Tibial nerve (tissue), 4 donors: ENCODE results near the gene AAMP. TPM values are rescaled to one million over a fixed set of nuclear protein-coding genes. Genes with fewer than 3 reads are reported as not detected.
A peak's percentile ranks its signal among the peaks of the same experiment; 100 is the strongest.

Experiments used
- DNase-seq, 2 donors: peaks; one replicate each; pipeline ENCODE4 v3.0.0-alpha.2; 2019; ENCODE audit warnings: low spot score in 2 of 2
- H3K27ac ChIP-seq, 4 donors: fragments of 200-600 bp; sonication (generic) in 3 of 4; one replicate each; pipeline ENCODE4 v1.5.1; 2017 to 2019; ENCODE audit warnings: mild to moderate bottlenecking in 1 of 4
- H3K27me3 ChIP-seq, 2 donors: fragments of 200-600 bp; sonication (generic) in 1 of 2; one replicate each; pipeline versions ENCODE4 v1.5.1 to v1.6.0; 2017 to 2019
- H3K36me3 ChIP-seq, 3 donors: fragments of 200-600 bp; sonication (generic); one replicate each; pipeline ENCODE4 v1.5.1; 2018 to 2019
- H3K4me1 ChIP-seq, 4 donors: fragments of 200-600 bp; sonication (generic) in 3 of 4; one replicate each; pipeline ENCODE4 v1.5.1; 2017 to 2019
- H3K4me3 ChIP-seq, 4 donors: fragments of 200-600 bp; sonication (generic) in 3 of 4; one replicate each; pipeline ENCODE4 v1.5.1; 2017 to 2019; ENCODE audit warnings: mild to moderate bottlenecking in 1 of 4, moderate library complexity in 1 of 4
- H3K9me3 ChIP-seq, 4 donors: fragments of 200-600 bp; sonication (generic) in 3 of 4; one replicate each; pipeline ENCODE4 v1.5.1; 2017 to 2019
- EP300 ChIP-seq, 2 donors: sonication (generic); formaldehyde crosslinking; IDR thresholded peaks; one replicate each; pipeline ENCODE4 v1.6.1; 2017; ENCODE audit warnings: antibody characterized with exemption in 2 of 2, mild to moderate bottlenecking in 1 of 2
- POLR2A ChIP-seq, 2 donors: fragments of 450-650 bp; IDR thresholded peaks; one replicate each; pipeline ENCODE4 v1.6.1; 2017; ENCODE audit warnings: antibody characterized with exemption in 2 of 2, mild to moderate bottlenecking in 2 of 2, moderate library complexity in 2 of 2
- WGBS, 2 donors: methylation state at CpG; one replicate each; pipeline ENCODE4 v1.1.5; 2018; 5-methylcytosine and 5-hydroxymethylcytosine counted together
- total RNA-seq, 4 donors: library from RNA; depleted of rRNA; stranded (reverse); fragments of >200 nt; gene quantifications; one replicate each; pipeline ENCODE4 v1.1.0, GENCODE V29; 2016
- TF ChIP-seq, protein P1 (sequence below), 5 experiments: fragments of 200-600 bp in 3 of 5; fragments of 450-650 bp in 2 of 5; sonication (generic) in 3 of 5; IDR thresholded peaks; one replicate each; pipeline ENCODE4 v1.5.1; 2016 to 2019; ENCODE audit warnings: antibody characterized with exemption in 5 of 5, mild to moderate bottlenecking in 3 of 5, moderate library complexity in 2 of 5

The AAMP gene
- total RNA-seq, 4 donors from 2014 or later, result 111 to 179 (median 143) TPM

DNA sequence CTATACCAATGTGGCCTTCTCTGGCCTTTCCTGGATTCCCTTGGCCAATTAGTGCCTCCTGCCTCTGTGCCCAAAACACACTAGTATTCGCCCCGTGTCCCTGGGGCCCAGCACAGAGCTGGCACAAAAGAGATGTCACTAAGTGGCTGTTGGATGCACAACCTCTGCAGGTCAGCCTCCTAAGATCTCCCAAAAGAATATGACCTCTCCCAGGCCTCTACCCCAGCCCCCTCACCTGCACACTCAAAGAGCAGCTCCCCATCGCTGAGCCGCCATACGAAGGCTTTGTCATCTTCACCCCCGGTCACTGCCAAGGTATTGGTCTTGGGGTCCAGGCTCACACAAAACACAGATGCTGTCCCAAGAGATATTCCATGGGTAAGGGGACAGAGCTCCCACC is 2.7 kb downstream of the AAMP start:
- no peak for DNase-seq
- Histone ChIP-seq H3K4me3 (no peak overlapping the region), H3K27me3 (no peaks in the 10 kb centered on the region), H3K36me3 (peaks cover 0 to 57% (median 5%) of the 10 kb centered on the region in 3 donors), H3K27ac (no peak overlapping the region), H3K4me1 (peaks cover 5 to 59% (median 34%) of the 10 kb centered on the region in 4 donors), H3K9me3 (no peaks in the 10 kb centered on the region)
- TF ChIP-seq POLR2A (IDR thresholded peaks at IDR 0.05) (no peak), EP300 (IDR thresholded peaks at IDR 0.05) (no peak)
- TF ChIP-seq, protein P1, sequence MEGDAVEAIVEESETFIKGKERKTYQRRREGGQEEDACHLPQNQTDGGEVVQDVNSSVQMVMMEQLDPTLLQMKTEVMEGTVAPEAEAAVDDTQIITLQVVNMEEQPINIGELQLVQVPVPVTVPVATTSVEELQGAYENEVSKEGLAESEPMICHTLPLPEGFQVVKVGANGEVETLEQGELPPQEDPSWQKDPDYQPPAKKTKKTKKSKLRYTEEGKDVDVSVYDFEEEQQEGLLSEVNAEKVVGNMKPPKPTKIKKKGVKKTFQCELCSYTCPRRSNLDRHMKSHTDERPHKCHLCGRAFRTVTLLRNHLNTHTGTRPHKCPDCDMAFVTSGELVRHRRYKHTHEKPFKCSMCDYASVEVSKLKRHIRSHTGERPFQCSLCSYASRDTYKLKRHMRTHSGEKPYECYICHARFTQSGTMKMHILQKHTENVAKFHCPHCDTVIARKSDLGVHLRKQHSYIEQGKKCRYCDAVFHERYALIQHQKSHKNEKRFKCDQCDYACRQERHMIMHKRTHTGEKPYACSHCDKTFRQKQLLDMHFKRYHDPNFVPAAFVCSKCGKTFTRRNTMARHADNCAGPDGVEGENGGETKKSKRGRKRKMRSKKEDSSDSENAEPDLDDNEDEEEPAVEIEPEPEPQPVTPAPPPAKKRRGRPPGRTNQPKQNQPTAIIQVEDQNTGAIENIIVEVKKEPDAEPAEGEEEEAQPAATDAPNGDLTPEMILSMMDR (IDR thresholded peaks at IDR 0.05), result no peak
- WGBS, 2 donors, result 93 to 95% methylated on average over 6 of the region's 6 CpGs

- H3K36me3 ChIP-seq, result peaks cover 0 to 57% (median 5%) of the 10 kb centered on the region in 3 donors
- no peaks in the 10 kb centered on the region for H3K9me3 ChIP-seq
- 85 to 91% methylated on average over 11 to 12 of the region's 15 CpGs for WGBS, 2 donors
- DNase-seq, result peak in 1 of 2 donors; percentile 6
- TF ChIP-seq, protein P1 (IDR thresholded peaks at IDR 0.05), result no peak
- no peak for TF ChIP-seq EP300 (IDR thresholded peaks at IDR 0.05)
- TF ChIP-seq POLR2A (IDR thresholded peaks at IDR 0.05), result no peak
- peaks cover 5 to 59% (median 33%) of the 10 kb centered on the region in 4 donors for H3K4me1 ChIP-seq
- no peak overlapping the region for H3K27ac ChIP-seq
- no peaks in the 10 kb centered on the region for H3K27me3 ChIP-seq
- no peak overlapping the region for H3K4me3 ChIP-seq
Observed at GRCh38 chr2:218266316-218266979, 3.5 kb downstream of the AAMP start.

DNA sequence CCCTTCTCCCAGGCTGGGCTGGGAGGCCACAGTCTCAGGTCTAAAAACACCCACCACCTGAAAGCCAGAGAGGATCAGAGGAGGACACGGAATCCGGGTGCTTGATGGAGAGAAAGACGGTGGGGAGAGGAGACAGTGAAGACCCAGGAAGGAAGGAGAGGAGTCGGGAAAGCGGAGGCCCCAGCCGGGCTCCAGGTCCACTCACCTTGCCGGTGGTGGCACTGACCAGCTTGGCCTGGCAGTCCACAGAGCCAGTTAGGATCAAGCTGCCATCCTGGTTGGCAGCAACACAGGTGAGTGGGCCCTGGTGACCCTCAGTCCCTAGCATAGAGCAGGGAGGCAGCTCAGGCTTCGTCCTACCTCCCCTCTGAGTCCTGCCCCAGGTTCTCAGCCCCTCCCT is 4.3 kb downstream of the AAMP start:
- no peaks in the 10 kb centered on the region for H3K9me3 ChIP-seq
- DNase-seq, result peak in 1 of 2 donors; percentile 2
- H3K27ac ChIP-seq, result no peak overlapping the region
- peaks cover 5 to 59% (median 34%) of the 10 kb centered on the region in 4 donors for H3K4me1 ChIP-seq
- TF ChIP-seq POLR2A (IDR thresholded peaks at IDR 0.05) (no peak), EP300 (IDR thresholded peaks at IDR 0.05) (no peak)
- TF ChIP-seq, protein P1 (IDR thresholded peaks at IDR 0.05), result no peak
- 88 to 92% methylated on average over 8 of the region's 8 CpGs for WGBS, 2 donors
- no peak overlapping the region for H3K4me3 ChIP-seq
- peaks cover 0 to 57% (median 5%) of the 10 kb centered on the region in 3 donors for H3K36me3 ChIP-seq
- no peaks in the 10 kb centered on the region for H3K27me3 ChIP-seq

GRCh38 chr2:218264773-218265561 is 5.0 kb downstream of the AAMP start:
- peaks cover 0 to 57% (median 5%) of the 10 kb centered on the region in 3 donors for H3K36me3 ChIP-seq
- peak in 1 of 2 donors; percentile 10 for DNase-seq
- peak overlapping the region in 1 of 4 donors; percentile 31 for H3K27ac ChIP-seq
- 81 to 90% methylated on average over 14 to 22 of the region's 22 CpGs for WGBS, 2 donors
- TF ChIP-seq POLR2A (IDR thresholded peaks at IDR 0.05) (no peak), EP300 (IDR thresholded peaks at IDR 0.05) (no peak)
- TF ChIP-seq, protein P1 (IDR thresholded peaks at IDR 0.05), result no peak
- H3K4me1 ChIP-seq, result peaks cover 5 to 65% (median 41%) of the 10 kb centered on the region in 4 donors
- no peaks in the 10 kb centered on the region for H3K9me3 ChIP-seq
- no peak overlapping the region for H3K4me3 ChIP-seq
- no peaks in the 10 kb centered on the region for H3K27me3 ChIP-seq
